ENCODE results near the gene RPS2. TPM values are rescaled to one million over a fixed set of nuclear protein-coding genes. Genes with fewer than 3 reads are reported as not detected.

Gene RPS2
- total RNA-seq, 2 experiments from 2014 or later, result 7,042 to 7,057 TPM

- Mint-ChIP-seq H3K9me3 (no peaks in the 10 kb centered on the region), H3K4me3 (peak overlapping the region; percentile 80), H3K4me1 (ENCODE audit: low read depth) (peaks cover 15% of the 10 kb centered on the region), H3K27ac (no peak overlapping the region), H3K27me3 (ENCODE audit: low read depth) (peaks cover 35% of the 10 kb centered on the region), H3K36me3 (ENCODE audit: low read depth) (peaks cover 9% of the 10 kb centered on the region)
- intact Hi-C loops (cut with micrococcal nuclease), result loop anchor here (2.0 kb wide), 1 partner anchor 21 kb away; the partner anchor contains the start of gene RPS2
- DNase-seq, result no peak
- CTCF ChIA-PET, result interaction anchor here (0.7 to 2.7 kb wide), 3 partner anchors 10 to 45 kb away, joined by 3 to 9 read pairs (median 4); no protein-coding TSS in a partner anchor
Measured at GRCh38 chr16:1985466-1986150, 21.0 kb upstream of the RPS2 start.

- H3K27me3 Mint-ChIP-seq (ENCODE audit: low read depth), result peaks cover 34% of the 10 kb centered on the region
- no peak overlapping the region for H3K27ac Mint-ChIP-seq
- no peak for DNase-seq
- H3K4me1 Mint-ChIP-seq (ENCODE audit: low read depth), result peaks cover 12% of the 10 kb centered on the region
- peaks cover 9% of the 10 kb centered on the region for H3K36me3 Mint-ChIP-seq (ENCODE audit: low read depth)
- no peaks in the 10 kb centered on the region for H3K9me3 Mint-ChIP-seq
- intact Hi-C loops (cut with micrococcal nuclease), result loop anchor here (1.0 to 2.0 kb wide), 2 partner anchors 13 to 20 kb away; partner anchors contain the start of gene RPS2
- CTCF ChIA-PET, result interaction anchor here (0.7 to 1.0 kb wide), 3 partner anchors 9 to 44 kb away, joined by 3 to 4 read pairs (median 3); no protein-coding TSS in a partner anchor
- H3K4me3 Mint-ChIP-seq, result peak overlapping the region; percentile 80
Measured at GRCh38 chr16:1984347-1985225, 20.0 kb upstream of the RPS2 start.

GRCh38 chr16:1983544-1984346 is 19.1 kb upstream of the RPS2 start, which contains the start of gene GFER:
TSS of gene GFER (plus strand) at chr16:1984193. CDS start at chr16:1984219, 26 bp downstream.
- H3K36me3 Mint-ChIP-seq (ENCODE audit: low read depth), result peaks cover 11% of the 10 kb centered on the region
- DNase-seq, result peak; percentile 74
- H3K4me3 Mint-ChIP-seq, result peak within 1 kb of the TSS; percentile 80
- H3K9me3 Mint-ChIP-seq, result no peaks in the 10 kb centered on the region
- peaks cover 10% of the 10 kb centered on the region for H3K4me1 Mint-ChIP-seq (ENCODE audit: low read depth)
- CTCF ChIA-PET, result interaction anchor here (0.9 kb wide), 1 partner anchor 20 kb away, joined by 3 read pairs; no protein-coding TSS in a partner anchor
- peaks cover 26% of the 10 kb centered on the region for H3K27me3 Mint-ChIP-seq (ENCODE audit: low read depth)
- no peak within 1 kb of the TSS for H3K27ac Mint-ChIP-seq
- intact Hi-C loops (cut with micrococcal nuclease), result loop anchor here (1.0 to 2.0 kb wide), 2 partner anchors 12 to 19 kb away; partner anchors contain the start of gene RPS2

GRCh38 chr16:1982991-1983543 is 18.4 kb upstream of the RPS2 start:
- Mint-ChIP-seq H3K27me3 (ENCODE audit: low read depth) (peaks cover 22% of the 10 kb centered on the region), H3K9me3 (no peaks in the 10 kb centered on the region), H3K4me1 (ENCODE audit: low read depth) (peaks cover 10% of the 10 kb centered on the region), H3K27ac (no peak overlapping the region), H3K36me3 (ENCODE audit: low read depth) (peaks cover 15% of the 10 kb centered on the region), H3K4me3 (peak overlapping the region; percentile 80)
- no peak for DNase-seq
- CTCF ChIA-PET, result interaction anchor here (0.7 to 1.4 kb wide), 3 partner anchors 7 to 31 kb away, joined by 3 to 4 read pairs (median 4); no protein-coding TSS in a partner anchor
- intact Hi-C loops (cut with micrococcal nuclease), result no loop called here

- DNase-seq, result no peak
- Mint-ChIP-seq H3K36me3 (ENCODE audit: low read depth) (peaks cover 18% of the 10 kb centered on the region), H3K27me3 (ENCODE audit: low read depth) (peaks cover 22% of the 10 kb centered on the region), H3K27ac (no peak overlapping the region), H3K9me3 (no peaks in the 10 kb centered on the region), H3K4me3 (no peak overlapping the region), H3K4me1 (ENCODE audit: low read depth) (peaks cover 10% of the 10 kb centered on the region)
- CTCF ChIA-PET, result interaction anchor here (0.7 to 1.4 kb wide), 2 partner anchors 9 to 32 kb away, joined by 4 read pairs; no protein-coding TSS in a partner anchor
- intact Hi-C loops (cut with micrococcal nuclease), result no loop called here
Measured at GRCh38 chr16:1982013-1982433, 17.4 kb upstream of the RPS2 start.

GRCh38 chr16:1981398-1981836 is 16.8 kb upstream of the RPS2 start, which contains the start of gene NOXO1:
TSS of gene NOXO1 (minus strand) at chr16:1981469. CDS start at chr16:1981179, 290 bp downstream.
- Mint-ChIP-seq H3K27me3 (ENCODE audit: low read depth) (peaks cover 22% of the 10 kb centered on the region), H3K4me1 (ENCODE audit: low read depth) (peaks cover 10% of the 10 kb centered on the region), H3K36me3 (ENCODE audit: low read depth) (peaks cover 12% of the 10 kb centered on the region), H3K4me3 (no peak within 1 kb of the TSS), H3K9me3 (no peaks in the 10 kb centered on the region), H3K27ac (no peak within 1 kb of the TSS)
- CTCF ChIA-PET, result interaction anchor here (1.4 kb wide), 1 partner anchor 9 kb away, joined by 4 read pairs; no protein-coding TSS in a partner anchor
- intact Hi-C loops (cut with micrococcal nuclease), result no loop called here
- no peak for DNase-seq

GRCh38 chr16:1980770-1981087 is 16.1 kb upstream of the RPS2 start:
- Mint-ChIP-seq H3K27me3 (ENCODE audit: low read depth) (peaks cover 22% of the 10 kb centered on the region), H3K4me3 (no peak overlapping the region), H3K27ac (no peak overlapping the region), H3K4me1 (ENCODE audit: low read depth) (peaks cover 10% of the 10 kb centered on the region), H3K36me3 (ENCODE audit: low read depth) (peaks cover 16% of the 10 kb centered on the region), H3K9me3 (no peaks in the 10 kb centered on the region)
- intact Hi-C loops (cut with micrococcal nuclease), result no loop called here
- CTCF ChIA-PET, result no interaction called here
- no peak for DNase-seq

GRCh38 chr16:1980030-1980769 is 15.6 kb upstream of the RPS2 start:
- Mint-ChIP-seq H3K4me3 (no peak overlapping the region), H3K9me3 (no peaks in the 10 kb centered on the region), H3K27ac (no peak overlapping the region), H3K4me1 (ENCODE audit: low read depth) (peaks cover 9% of the 10 kb centered on the region), H3K27me3 (ENCODE audit: low read depth) (peaks cover 22% of the 10 kb centered on the region), H3K36me3 (ENCODE audit: low read depth) (peaks cover 18% of the 10 kb centered on the region)
- intact Hi-C loops (cut with micrococcal nuclease), result no loop called here
- CTCF ChIA-PET, result no interaction called here
- DNase-seq, result no peak

- H3K9me3 Mint-ChIP-seq, result no peaks in the 10 kb centered on the region
- H3K27me3 Mint-ChIP-seq (ENCODE audit: low read depth), result peaks cover 22% of the 10 kb centered on the region
- H3K4me1 Mint-ChIP-seq (ENCODE audit: low read depth), result peaks cover 2% of the 10 kb centered on the region
- peaks cover 24% of the 10 kb centered on the region for H3K36me3 Mint-ChIP-seq (ENCODE audit: low read depth)
- no peak overlapping the region for H3K4me3 Mint-ChIP-seq
- no peak for DNase-seq
- CTCF ChIA-PET, result no interaction called here
- no peak overlapping the region for H3K27ac Mint-ChIP-seq
- intact Hi-C loops (cut with micrococcal nuclease), result no loop called here
Measured at GRCh38 chr16:1979271-1980029, 14.8 kb upstream of the RPS2 start.

- Mint-ChIP-seq H3K4me3 (no peak overlapping the region), H3K9me3 (no peaks in the 10 kb centered on the region), H3K27me3 (ENCODE audit: low read depth) (peaks cover 22% of the 10 kb centered on the region), H3K27ac (no peak overlapping the region), H3K36me3 (ENCODE audit: low read depth) (peaks cover 29% of the 10 kb centered on the region), H3K4me1 (ENCODE audit: low read depth) (peaks cover 2% of the 10 kb centered on the region)
- no peak for DNase-seq
- CTCF ChIA-PET, result no interaction called here
- intact Hi-C loops (cut with micrococcal nuclease), result no loop called here
Measured at GRCh38 chr16:1978476-1979120, 14.0 kb upstream of the RPS2 start.
